Hematopoietic multipotent progenitor cell treated with erythropoietin and hydrocortisone succinate and interleukin-3 and kit ligand, for 15 days (in vitro differentiated cells): ENCODE results near the gene TMEM176B.

Experiments
- DNase-seq: peaks from one replicate; pipeline ENCODE4 v3.0.0-alpha.2; 2015; ENCODE audit warnings: low spot score

Gene TMEM176B

DNA sequence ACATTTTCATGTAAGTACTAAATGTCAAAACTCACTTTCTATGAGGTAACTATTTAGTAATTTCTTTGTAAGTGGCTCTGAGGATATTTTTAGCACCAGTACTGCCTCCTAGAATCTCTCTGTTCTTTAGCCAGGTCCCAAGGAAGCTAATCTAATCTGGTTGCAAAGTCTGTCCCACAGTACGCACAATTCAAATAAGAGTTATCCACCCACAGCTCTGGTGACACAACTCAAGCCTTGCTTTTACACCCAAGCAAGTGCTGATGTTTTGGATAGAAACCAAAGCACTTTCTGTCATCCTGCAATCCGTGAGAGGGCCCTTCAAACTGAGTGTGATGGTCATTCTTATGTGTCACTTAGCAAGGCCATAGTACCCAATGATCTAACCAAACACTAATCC lies 48.5 kb downstream of the TMEM176B start:
- no peak for DNase-seq

- no peak for DNase-seq
Observed at GRCh38 chr7:150748376-150748775, 51.8 kb downstream of the TMEM176B start.

DNA sequence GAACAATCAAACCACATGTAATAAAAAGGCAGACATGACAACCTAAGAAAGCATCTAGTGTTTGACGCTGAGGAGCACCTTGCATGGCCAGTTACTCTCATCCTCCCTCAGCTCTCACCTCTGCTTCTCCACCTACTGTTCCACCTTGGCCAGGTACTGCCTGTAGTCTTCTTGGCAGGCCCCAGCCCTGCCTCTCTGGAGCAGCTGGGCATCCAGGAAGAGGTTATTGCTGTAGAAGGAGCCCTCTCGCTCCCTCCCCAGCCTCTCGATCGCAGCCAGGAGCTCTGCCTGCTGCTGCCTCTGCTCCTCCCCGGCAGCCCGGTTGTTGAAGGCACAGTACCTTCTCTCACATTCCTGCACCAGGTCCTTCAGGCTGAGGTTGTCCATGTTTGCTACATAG lies 53.2 kb downstream of the TMEM176B start:
- DNase-seq: no peak

- DNase-seq: no peak
Observed at GRCh38 chr7:150745876-150746275, 54.3 kb downstream of the TMEM176B start.

- no peak for DNase-seq
Observed at GRCh38 chr7:150745086-150745485, 55.1 kb downstream of the TMEM176B start.

GRCh38 chr7:150744041-150744656 lies 56.0 kb downstream of the TMEM176B start:
- no peak for DNase-seq

DNA sequence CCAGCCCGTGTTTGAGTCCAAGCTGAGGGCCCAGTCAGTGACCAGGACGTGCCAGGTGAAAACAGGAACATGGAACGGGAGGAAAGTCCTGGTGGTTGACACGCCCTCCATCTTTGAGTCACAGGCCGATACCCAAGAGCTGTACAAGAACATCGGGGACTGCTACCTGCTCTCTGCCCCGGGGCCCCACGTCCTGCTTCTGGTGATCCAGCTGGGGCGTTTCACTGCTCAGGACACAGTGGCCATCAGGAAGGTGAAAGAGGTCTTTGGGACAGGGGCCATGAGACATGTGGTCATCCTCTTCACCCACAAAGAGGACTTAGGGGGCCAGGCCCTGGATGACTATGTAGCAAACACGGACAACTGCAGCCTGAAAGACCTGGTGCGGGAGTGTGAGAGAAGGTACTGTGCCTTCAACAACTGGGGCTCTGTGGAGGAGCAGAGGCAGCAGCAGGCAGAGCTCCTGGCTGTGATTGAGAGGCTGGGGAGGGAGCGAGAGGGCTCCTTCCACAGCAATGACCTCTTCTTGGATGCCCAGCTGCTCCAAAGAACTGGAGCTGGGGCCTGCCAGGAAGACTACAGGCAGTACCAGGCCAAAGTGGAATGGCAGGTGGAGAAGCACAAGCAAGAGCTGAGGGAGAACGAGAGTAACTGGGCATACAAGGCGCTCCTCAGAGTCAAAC lies 57.7 kb downstream of the TMEM176B start:
- DNase-seq: no peak
